ENCODE results near the gene CDK5RAP1. TPM values are rescaled to one million over a fixed set of nuclear protein-coding genes. Genes with fewer than 3 reads are reported as not detected.
A peak's percentile ranks its signal among the peaks of the same experiment; 100 is the strongest.

The CDK5RAP1 gene
- total and polyA plus RNA-seq, 9 of the 15 experiments (the other 6 are each of a cell fraction or from before 2014, with no cell fraction given), result 41.6 to 127 (median 58.3) TPM

- TF ChIP-seq BCLAF1 (IDR thresholded peaks at IDR 0.05; ENCODE audit: borderline replicate concordance in 1 of 2, control insufficient read depth in 1 of 2, low read depth in 2 of 2, low read length in 1 of 2) (no peak), BCOR (IDR thresholded peaks at IDR 0.05) (peak; percentile 83), BRD9 (IDR thresholded peaks at IDR 0.05; ENCODE audit: low read depth, partially characterized antibody) (peak; percentile 99), FOSL1 (tag; conservative IDR thresholded peaks at IDR 0.05) (no peak), RBM25 (IDR thresholded peaks at IDR 0.05; ENCODE audit: low read depth, low read length, severe bottlenecking) (peak; percentile 91), GTF2B (IDR thresholded peaks at IDR 0.05; ENCODE audit: extremely low read depth, insufficient read length) (no peak), ZBTB17 (CRISPR knock-in tag; IDR thresholded peaks at IDR 0.05) (no peak), ADNP (tag; IDR thresholded peaks at IDR 0.05) (peak; percentile 39; the same call in 1 of the 2 replicates), NCOA1 (IDR thresholded peaks at IDR 0.05; ENCODE audit: low read depth) (no peak), KAT7 (CRISPR knock-in tag; IDR thresholded peaks at IDR 0.05; ENCODE audit: borderline replicate concordance) (no peak), RBM17 (IDR thresholded peaks at IDR 0.05; ENCODE audit: borderline replicate concordance, low read depth, low read length) (no peak), ZNF431 (CRISPR knock-in tag; IDR thresholded peaks at IDR 0.05) (no peak)
These were observed 87.5 kb downstream of the CDK5RAP1 start (continued) for GRCh38 chr20:33313686-33314314.
